ENCODE measurements around the gene OPTC. TPM values are rescaled to one million over a fixed set of nuclear protein-coding genes. Genes with fewer than 3 reads are reported as not detected.

OPTC gene
- total RNA-seq, 1 donor = not detected

- no peak for TF ChIP-seq CTCF (IDR thresholded peaks at IDR 0.05; ENCODE audit: insufficient read depth, low read length)
- no peak for DNase-seq (ENCODE audit: low read depth)
- no peak overlapping the region for H3K4me3 ChIP-seq (ENCODE audit: low read depth, low read length)
Observed at GRCh38 chr1:203549309-203549708, 55.4 kb downstream of the OPTC start.

GRCh38 chr1:203550846-203551245 is 56.9 kb downstream of the OPTC start:
- no peak for TF ChIP-seq CTCF (IDR thresholded peaks at IDR 0.05; ENCODE audit: insufficient read depth, low read length)
- no peak for DNase-seq (ENCODE audit: low read depth)
- H3K4me3 ChIP-seq (ENCODE audit: low read depth, low read length) = no peak overlapping the region

GRCh38 chr1:203551550-203551949 is 57.6 kb downstream of the OPTC start:
- peak; percentile 66 for DNase-seq (ENCODE audit: low read depth)
- no peak for TF ChIP-seq CTCF (IDR thresholded peaks at IDR 0.05; ENCODE audit: insufficient read depth, low read length)
- no peak overlapping the region for H3K4me3 ChIP-seq (ENCODE audit: low read depth, low read length)

GRCh38 chr1:203553496-203553895 is 59.5 kb downstream of the OPTC start:
- no peak for DNase-seq (ENCODE audit: low read depth)
- TF ChIP-seq CTCF (IDR thresholded peaks at IDR 0.05; ENCODE audit: insufficient read depth, low read length) = no peak
- no peak overlapping the region for H3K4me3 ChIP-seq (ENCODE audit: low read depth, low read length)

- TF ChIP-seq CTCF (IDR thresholded peaks at IDR 0.05; ENCODE audit: insufficient read depth, low read length) = no peak
Observed at GRCh38 chr1:203554071-203554470, 60.1 kb downstream of the OPTC start.

GRCh38 chr1:203555076-203555475 is 61.1 kb downstream of the OPTC start:
- H3K4me3 ChIP-seq (ENCODE audit: low read depth, low read length) = peak overlapping the region; percentile 40
- peak; percentile 72 for DNase-seq (ENCODE audit: low read depth)

More at GRCh38 chr1:203554071-203554470, 60.1 kb downstream of the OPTC start:
- DNase-seq (ENCODE audit: low read depth) = peak; percentile 24
- H3K4me3 ChIP-seq (ENCODE audit: low read depth, low read length) = no peak overlapping the region

More at GRCh38 chr1:203555076-203555475, 61.1 kb downstream of the OPTC start:
- no peak for TF ChIP-seq CTCF (IDR thresholded peaks at IDR 0.05; ENCODE audit: insufficient read depth, low read length)
